ENCODE measurements around the gene SH3RF3.

- TF ChIP-seq REST (IDR thresholded peaks at IDR 0.05; ENCODE audit: low read depth), result no peak
- no peak for TF ChIP-seq EZH2 (IDR thresholded peaks at IDR 0.05)
- no peak for TF ChIP-seq CTCF (IDR thresholded peaks at IDR 0.05 in 2 of 3, conservative IDR thresholded peaks at IDR 0.05 in 1 of 3; ENCODE audit: borderline replicate concordance in 1 of 3, insufficient read depth in 1 of 3, low read depth in 2 of 3, low read length in 2 of 3)
- TF ChIP-seq CEBPB (IDR thresholded peaks at IDR 0.05; ENCODE audit: low read depth), result no peak
- no peak for TF ChIP-seq SIN3A (IDR thresholded peaks at IDR 0.05; ENCODE audit: low read depth)
- no peak for TF ChIP-seq POLR2AphosphoS5 (IDR thresholded peaks at IDR 0.05; ENCODE audit: low read depth, low read length)
- TF ChIP-seq POLR2A (IDR thresholded peaks at IDR 0.05; ENCODE audit: borderline replicate concordance, extremely low read depth, insufficient read depth, insufficient read length), result no peak
- no peak for TF ChIP-seq RAD21 (IDR thresholded peaks at IDR 0.05; ENCODE audit: low read depth)
- no peak for TF ChIP-seq ZBTB33 (IDR thresholded peaks at IDR 0.05; ENCODE audit: extremely low read depth, insufficient replicate concordance, low read length)
- no peak for TF ChIP-seq ZFX (IDR thresholded peaks at IDR 0.05)
- no peak for TF ChIP-seq SP1 (IDR thresholded peaks at IDR 0.05; ENCODE audit: low read depth)
- TF ChIP-seq JUND (IDR thresholded peaks at IDR 0.05), result no peak
Measured at GRCh38 chr2:109154226-109154625, 25.2 kb downstream of the SH3RF3 start.

Data from HCT116 (cell line).